ENCODE data around the gene KIRREL3. TPM values are rescaled to one million over a fixed set of nuclear protein-coding genes. Genes with fewer than 3 reads are reported as not detected.

Gene KIRREL3
- total and polyA plus RNA-seq, 9 of the 15 experiments (the other 6 are each of a cell fraction or from before 2014, with no cell fraction given) = 0.04 to 0.10 TPM; not detected in 7

GRCh38 chr11:126645186-126645585 is 355.4 kb downstream of the KIRREL3 start (continued):
- TF ChIP-seq CHD7 (IDR thresholded peaks at IDR 0.05; ENCODE audit: low read depth, low read length) (no peak), TAF15 (IDR thresholded peaks at IDR 0.05; ENCODE audit: low read depth, low read length) (no peak), RBM39 (optimal IDR thresholded peaks at IDR 0.05; ENCODE audit: low read depth, low read length) (no peak), FOXJ3 (CRISPR knock-in tag; IDR thresholded peaks at IDR 0.05) (no peak)

Measured in K562 (cell line).